ENCODE measurements around the gene GFY. TPM values are rescaled to one million over a fixed set of nuclear protein-coding genes. Genes with fewer than 3 reads are reported as not detected.

GFY gene
- total RNA-seq, 6 experiments from 2014 or later = not detected

GRCh38 chr19:49462492-49462891 is 37.3 kb downstream of the GFY start:
- H3K9me3 Mint-ChIP-seq = no peaks in the 10 kb centered on the region
- TF ChIP-seq CTCF (IDR thresholded peaks at IDR 0.05) = no peak
- H3K4me3 Mint-ChIP-seq = no peak overlapping the region
- no peak for DNase-seq
- H3K36me3 Mint-ChIP-seq (ENCODE audit: low read depth) = no peaks in the 10 kb centered on the region
- H3K27ac Mint-ChIP-seq = no peak overlapping the region
- no peaks in the 10 kb centered on the region for H3K27me3 Mint-ChIP-seq (ENCODE audit: insufficient read depth)
- no peaks in the 10 kb centered on the region for H3K4me1 Mint-ChIP-seq (ENCODE audit: low read depth)

- H3K4me3 Mint-ChIP-seq = no peak overlapping the region
- H3K36me3 Mint-ChIP-seq (ENCODE audit: low read depth) = no peaks in the 10 kb centered on the region
- TF ChIP-seq CTCF (IDR thresholded peaks at IDR 0.05) = no peak
- no peaks in the 10 kb centered on the region for H3K4me1 Mint-ChIP-seq (ENCODE audit: low read depth)
- H3K9me3 Mint-ChIP-seq = no peaks in the 10 kb centered on the region
- no peak overlapping the region for H3K27ac Mint-ChIP-seq
- no peaks in the 10 kb centered on the region for H3K27me3 Mint-ChIP-seq (ENCODE audit: insufficient read depth)
- DNase-seq = no peak
Measured at GRCh38 chr19:49463960-49464740, 39.0 kb downstream of the GFY start.

- DNase-seq = no peak
- Mint-ChIP-seq H3K4me1 (ENCODE audit: low read depth) (no peaks in the 10 kb centered on the region), H3K27ac (no peak overlapping the region), H3K27me3 (ENCODE audit: insufficient read depth) (no peaks in the 10 kb centered on the region), H3K36me3 (ENCODE audit: low read depth) (no peaks in the 10 kb centered on the region), H3K4me3 (no peak overlapping the region), H3K9me3 (no peaks in the 10 kb centered on the region)
- TF ChIP-seq CTCF (IDR thresholded peaks at IDR 0.05) = no peak
Measured at GRCh38 chr19:49465371-49465770, 40.2 kb downstream of the GFY start.

GRCh38 chr19:49468199-49468598 is 43.0 kb downstream of the GFY start:
- no peak for DNase-seq
- Mint-ChIP-seq H3K27ac (no peak overlapping the region), H3K27me3 (ENCODE audit: insufficient read depth) (no peaks in the 10 kb centered on the region), H3K4me3 (no peak overlapping the region), H3K4me1 (ENCODE audit: low read depth) (peaks cover 7% of the 10 kb centered on the region), H3K9me3 (no peaks in the 10 kb centered on the region), H3K36me3 (ENCODE audit: low read depth) (no peaks in the 10 kb centered on the region)
- no peak for TF ChIP-seq CTCF (IDR thresholded peaks at IDR 0.05)

- Mint-ChIP-seq H3K4me1 (ENCODE audit: low read depth) (peaks cover 9% of the 10 kb centered on the region), H3K4me3 (no peak overlapping the region), H3K27me3 (ENCODE audit: insufficient read depth) (no peaks in the 10 kb centered on the region), H3K9me3 (no peaks in the 10 kb centered on the region), H3K36me3 (ENCODE audit: low read depth) (no peaks in the 10 kb centered on the region), H3K27ac (no peak overlapping the region)
- DNase-seq = no peak
- no peak for TF ChIP-seq CTCF (IDR thresholded peaks at IDR 0.05)
Measured at GRCh38 chr19:49468746-49469447, 43.7 kb downstream of the GFY start.

Data from HFFc6 (cell line).